ENCODE measurements around the gene GFRA1.

The GFRA1 gene

GRCh38 chr10:116272440-116273283 is at the start of gene GFRA1:
Gene GFRA1, minus strand, starts transcription at chr10:116273206. Its CDS starts 1,177 bp downstream, at chr10:116272029.
- Mint-ChIP-seq H3K4me3 (no peak within 1 kb of the TSS), H3K27ac (no peak within 1 kb of the TSS), H3K27me3 (peaks cover 81% of the 10 kb centered on the region), H3K9me3 (no peaks in the 10 kb centered on the region), H3K4me1 (ENCODE audit: low read depth) (peaks cover 25% of the 10 kb centered on the region), H3K36me3 (ENCODE audit: low read depth) (no peaks in the 10 kb centered on the region)
- intact Hi-C loops (cut with micrococcal nuclease), result no loop called here

DNA sequence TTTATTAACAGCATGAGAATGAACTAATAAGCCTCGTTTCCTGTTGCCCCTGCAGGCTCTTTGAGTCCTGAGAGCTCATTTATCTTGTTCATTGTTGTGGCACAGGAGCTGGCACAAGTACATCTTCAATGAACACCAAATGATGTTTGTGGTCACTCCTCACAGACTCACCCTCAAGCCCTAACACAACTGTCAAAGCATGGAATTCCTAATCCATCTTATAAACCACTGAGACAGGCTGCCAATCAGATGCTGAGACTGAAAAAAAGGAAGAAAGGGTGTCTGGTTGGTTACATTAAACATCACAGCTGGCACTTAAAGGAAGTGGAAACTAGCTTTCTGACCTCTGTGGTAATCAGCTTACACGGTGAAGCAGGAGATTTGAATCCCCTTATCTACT is 43.5 kb upstream of the GFRA1 start:
- Mint-ChIP-seq H3K9me3 (no peaks in the 10 kb centered on the region), H3K27ac (no peak overlapping the region), H3K4me3 (no peak overlapping the region), H3K27me3 (no peaks in the 10 kb centered on the region), H3K4me1 (ENCODE audit: low read depth) (no peaks in the 10 kb centered on the region), H3K36me3 (ENCODE audit: low read depth) (no peaks in the 10 kb centered on the region)
- intact Hi-C loops (cut with micrococcal nuclease), result no loop called here

DNA sequence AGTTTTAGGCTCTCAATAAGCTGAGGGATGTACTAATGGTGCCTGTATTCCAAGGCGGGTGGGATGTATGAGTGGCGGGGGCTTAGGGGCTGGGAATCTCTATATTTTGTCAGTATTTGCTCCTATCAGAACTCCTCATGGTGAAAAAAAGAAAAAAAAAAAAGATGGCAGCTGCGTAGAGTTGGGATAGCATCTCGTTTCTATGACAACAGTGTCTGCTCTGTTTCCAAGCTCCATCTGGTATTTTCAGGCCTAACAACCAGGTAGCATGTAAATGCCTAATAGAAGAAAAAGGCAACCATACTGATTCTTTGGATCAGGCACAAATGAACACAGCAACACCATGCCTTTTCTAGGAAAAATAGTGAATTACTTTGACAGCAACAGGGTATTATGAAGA is 39.5 kb upstream of the GFRA1 start:
- H3K27ac Mint-ChIP-seq, result no peak overlapping the region
- H3K27me3 Mint-ChIP-seq, result no peaks in the 10 kb centered on the region
- no peaks in the 10 kb centered on the region for H3K9me3 Mint-ChIP-seq
- H3K36me3 Mint-ChIP-seq (ENCODE audit: low read depth), result no peaks in the 10 kb centered on the region
- no peaks in the 10 kb centered on the region for H3K4me1 Mint-ChIP-seq (ENCODE audit: low read depth)
- H3K4me3 Mint-ChIP-seq, result no peak overlapping the region
- intact Hi-C loops (cut with micrococcal nuclease), result no loop called here

- H3K27me3 Mint-ChIP-seq, result no peaks in the 10 kb centered on the region
- no peak overlapping the region for H3K4me3 Mint-ChIP-seq
- intact Hi-C loops (cut with micrococcal nuclease), result no loop called here
- H3K36me3 Mint-ChIP-seq (ENCODE audit: low read depth), result no peaks in the 10 kb centered on the region
- no peaks in the 10 kb centered on the region for H3K9me3 Mint-ChIP-seq
- H3K27ac Mint-ChIP-seq, result no peak overlapping the region
- H3K4me1 Mint-ChIP-seq (ENCODE audit: low read depth), result no peaks in the 10 kb centered on the region
Observed at GRCh38 chr10:116311706-116312490, 38.9 kb upstream of the GFRA1 start.

GRCh38 chr10:116311016-116311415 is 38.0 kb upstream of the GFRA1 start:
- Mint-ChIP-seq H3K27me3 (no peaks in the 10 kb centered on the region), H3K9me3 (no peaks in the 10 kb centered on the region), H3K4me1 (ENCODE audit: low read depth) (no peaks in the 10 kb centered on the region), H3K36me3 (ENCODE audit: low read depth) (no peaks in the 10 kb centered on the region), H3K4me3 (no peak overlapping the region), H3K27ac (no peak overlapping the region)
- intact Hi-C loops (cut with micrococcal nuclease), result no loop called here

DNA sequence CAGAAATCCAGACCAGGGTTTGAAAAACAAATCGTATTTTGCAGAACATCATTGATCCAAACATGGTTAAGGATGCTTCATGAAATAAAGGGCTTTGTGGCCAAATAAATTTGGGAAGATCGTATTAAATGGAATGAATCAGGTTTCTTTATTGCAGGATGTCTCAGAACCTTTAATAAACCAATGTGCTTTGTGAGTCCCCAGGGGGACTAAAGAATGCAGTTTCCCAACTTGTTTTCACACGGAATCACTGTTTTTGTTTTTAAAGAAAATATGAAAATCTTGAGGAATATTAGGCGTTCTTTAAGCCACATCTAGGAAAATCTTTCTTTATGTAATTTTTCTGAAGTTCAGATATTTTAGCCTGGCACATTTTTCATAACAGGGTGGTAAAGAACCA is 34.4 kb upstream of the GFRA1 start:
- intact Hi-C loops (cut with micrococcal nuclease), result no loop called here
- H3K36me3 Mint-ChIP-seq (ENCODE audit: low read depth), result no peaks in the 10 kb centered on the region
- H3K27me3 Mint-ChIP-seq, result no peaks in the 10 kb centered on the region
- no peaks in the 10 kb centered on the region for H3K9me3 Mint-ChIP-seq
- H3K4me1 Mint-ChIP-seq (ENCODE audit: low read depth), result no peaks in the 10 kb centered on the region
- no peak overlapping the region for H3K27ac Mint-ChIP-seq
- H3K4me3 Mint-ChIP-seq, result no peak overlapping the region

DNA sequence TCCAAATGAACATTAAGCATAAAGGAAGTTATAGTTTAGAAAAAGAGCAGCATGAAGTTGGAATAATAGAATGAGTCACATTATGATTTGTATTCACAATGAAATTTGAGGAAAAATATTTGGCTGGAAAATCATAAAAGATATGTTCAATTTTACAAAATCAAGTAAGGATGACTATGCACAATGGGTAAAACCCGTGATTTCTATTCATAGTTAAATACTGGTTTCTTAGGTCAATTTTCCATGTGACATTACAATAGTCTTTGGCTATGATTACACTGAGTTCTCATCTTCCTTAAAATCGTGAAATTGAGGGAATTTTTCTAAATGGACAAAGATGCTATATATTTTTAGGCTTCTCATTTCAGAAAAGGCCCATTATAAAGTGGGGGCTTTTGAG is 33.8 kb upstream of the GFRA1 start:
- Mint-ChIP-seq H3K27ac (no peak overlapping the region), H3K4me1 (ENCODE audit: low read depth) (no peaks in the 10 kb centered on the region), H3K27me3 (no peaks in the 10 kb centered on the region), H3K4me3 (no peak overlapping the region), H3K36me3 (ENCODE audit: low read depth) (no peaks in the 10 kb centered on the region), H3K9me3 (no peaks in the 10 kb centered on the region)
- intact Hi-C loops (cut with micrococcal nuclease), result no loop called here

- H3K4me3 Mint-ChIP-seq, result no peak overlapping the region
- intact Hi-C loops (cut with micrococcal nuclease), result no loop called here
- H3K9me3 Mint-ChIP-seq, result no peaks in the 10 kb centered on the region
- no peaks in the 10 kb centered on the region for H3K36me3 Mint-ChIP-seq (ENCODE audit: low read depth)
- no peak overlapping the region for H3K27ac Mint-ChIP-seq
- no peaks in the 10 kb centered on the region for H3K27me3 Mint-ChIP-seq
- H3K4me1 Mint-ChIP-seq (ENCODE audit: low read depth), result no peaks in the 10 kb centered on the region
Observed at GRCh38 chr10:116304923-116305322, 31.9 kb upstream of the GFRA1 start.

- Mint-ChIP-seq H3K4me3 (no peak overlapping the region), H3K36me3 (ENCODE audit: low read depth) (no peaks in the 10 kb centered on the region), H3K27me3 (no peaks in the 10 kb centered on the region), H3K4me1 (ENCODE audit: low read depth) (no peaks in the 10 kb centered on the region), H3K9me3 (no peaks in the 10 kb centered on the region), H3K27ac (no peak overlapping the region)
- intact Hi-C loops (cut with micrococcal nuclease), result no loop called here
Observed at GRCh38 chr10:116300542-116300941, 27.5 kb upstream of the GFRA1 start.

- intact Hi-C loops (cut with micrococcal nuclease), result no loop called here
- Mint-ChIP-seq H3K9me3 (no peaks in the 10 kb centered on the region), H3K27ac (no peak overlapping the region), H3K4me1 (ENCODE audit: low read depth) (no peaks in the 10 kb centered on the region), H3K27me3 (no peaks in the 10 kb centered on the region), H3K4me3 (no peak overlapping the region), H3K36me3 (ENCODE audit: low read depth) (no peaks in the 10 kb centered on the region)
Observed at GRCh38 chr10:116298586-116298985, 25.6 kb upstream of the GFRA1 start.

DNA sequence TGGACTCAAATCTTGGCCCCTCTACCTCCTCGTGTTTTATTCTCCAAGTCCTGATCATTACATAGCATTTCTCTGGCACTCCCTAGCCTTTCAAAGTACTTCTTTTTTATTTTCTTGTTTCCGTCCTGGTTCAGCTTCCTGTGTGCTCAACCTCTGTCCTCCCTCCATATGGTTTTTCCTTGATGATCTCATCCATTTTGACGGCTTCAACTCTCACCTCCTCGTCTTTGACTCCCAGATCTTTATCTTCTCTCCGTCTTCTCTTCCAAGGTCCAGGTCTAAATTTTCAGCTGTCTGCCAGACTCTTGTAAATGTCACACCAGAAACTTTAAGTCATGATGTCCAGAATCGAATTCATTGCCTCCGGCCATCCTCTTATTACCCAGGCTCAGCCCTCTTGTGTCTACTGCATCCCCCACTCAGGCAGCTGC is 23.3 kb upstream of the GFRA1 start:
- no peak overlapping the region for H3K4me3 Mint-ChIP-seq
- no peaks in the 10 kb centered on the region for H3K27me3 Mint-ChIP-seq
- H3K9me3 Mint-ChIP-seq, result no peaks in the 10 kb centered on the region
- H3K27ac Mint-ChIP-seq, result no peak overlapping the region
- H3K4me1 Mint-ChIP-seq (ENCODE audit: low read depth), result no peaks in the 10 kb centered on the region
- intact Hi-C loops (cut with micrococcal nuclease), result no loop called here
- no peaks in the 10 kb centered on the region for H3K36me3 Mint-ChIP-seq (ENCODE audit: low read depth)

- Mint-ChIP-seq H3K27ac (no peak overlapping the region), H3K36me3 (ENCODE audit: low read depth) (no peaks in the 10 kb centered on the region), H3K9me3 (no peaks in the 10 kb centered on the region), H3K4me1 (ENCODE audit: low read depth) (no peaks in the 10 kb centered on the region), H3K27me3 (peaks cover 4% of the 10 kb centered on the region), H3K4me3 (no peak overlapping the region)
- intact Hi-C loops (cut with micrococcal nuclease), result no loop called here
Observed at GRCh38 chr10:116292493-116292892, 19.5 kb upstream of the GFRA1 start.

DNA sequence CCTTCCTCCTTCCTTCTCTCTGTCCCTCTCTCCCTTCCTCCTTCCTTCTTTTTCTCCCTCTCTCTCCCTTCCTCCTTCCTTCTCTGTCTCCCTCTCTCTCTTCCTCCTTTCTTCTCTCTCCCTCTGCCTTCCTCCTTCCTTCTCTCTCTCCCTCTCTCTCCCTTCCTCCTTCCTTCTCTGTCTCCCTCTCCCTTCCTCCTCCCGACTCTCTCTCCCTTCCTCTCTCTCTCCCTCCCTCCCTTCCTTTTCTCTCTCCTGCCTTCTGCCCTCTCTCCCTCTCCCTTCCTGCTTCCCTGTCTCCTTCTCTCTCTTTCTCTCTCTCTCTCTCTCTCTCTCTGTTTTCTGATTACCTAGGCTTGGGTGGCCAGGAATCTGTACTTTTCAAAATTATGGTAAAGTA is 16.6 kb upstream of the GFRA1 start:
- H3K4me1 Mint-ChIP-seq (ENCODE audit: low read depth), result no peaks in the 10 kb centered on the region
- H3K27ac Mint-ChIP-seq, result no peak overlapping the region
- H3K36me3 Mint-ChIP-seq (ENCODE audit: low read depth), result no peaks in the 10 kb centered on the region
- no peak overlapping the region for H3K4me3 Mint-ChIP-seq
- no peaks in the 10 kb centered on the region for H3K9me3 Mint-ChIP-seq
- H3K27me3 Mint-ChIP-seq, result peaks cover 9% of the 10 kb centered on the region
- intact Hi-C loops (cut with micrococcal nuclease), result loop anchor here (5.0 kb wide), 1 partner anchor 582 kb away; no protein-coding TSS in a partner anchor

DNA sequence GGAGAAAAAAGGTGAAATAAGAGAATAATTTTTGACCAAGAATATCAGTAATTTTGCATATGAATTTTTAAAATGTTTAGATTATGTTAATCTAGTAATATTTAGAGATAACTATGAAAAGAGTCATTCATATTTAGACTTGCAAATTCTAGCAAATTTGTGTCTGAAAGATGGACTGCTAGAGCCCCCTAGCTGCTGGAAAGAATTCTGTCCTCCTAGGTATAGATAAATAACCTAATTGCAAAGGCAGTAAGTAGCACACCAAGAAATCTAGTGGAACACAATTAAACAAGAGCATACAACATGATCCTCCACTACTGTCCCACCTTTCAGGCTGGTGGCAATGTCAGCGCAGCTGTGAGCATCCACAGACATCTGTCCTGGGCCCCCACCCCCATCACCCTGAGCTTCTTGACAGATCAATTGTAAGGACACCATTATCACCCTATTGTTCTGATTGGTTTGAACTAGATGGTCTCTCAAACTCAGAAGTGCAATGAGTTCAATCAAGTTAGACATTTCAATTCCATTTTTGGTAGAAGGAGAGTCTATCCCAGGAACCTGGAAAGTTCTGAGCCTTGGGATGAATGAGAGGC is 15.0 kb upstream of the GFRA1 start:
- Mint-ChIP-seq H3K27me3 (peaks cover 11% of the 10 kb centered on the region), H3K4me3 (no peak overlapping the region), H3K27ac (no peak overlapping the region), H3K4me1 (ENCODE audit: low read depth) (no peaks in the 10 kb centered on the region), H3K36me3 (ENCODE audit: low read depth) (no peaks in the 10 kb centered on the region), H3K9me3 (no peaks in the 10 kb centered on the region)
- intact Hi-C loops (cut with micrococcal nuclease), result loop anchor here (5.0 kb wide), 1 partner anchor 581 kb away; no protein-coding TSS in a partner anchor
